K562 (cell line): ENCODE data around the gene MTO1. TPM values are rescaled to one million over a fixed set of nuclear protein-coding genes. Genes with fewer than 3 reads are reported as not detected.

Experiments
- ATAC-seq: fragments of 200-7000 bp; cut with Tn5 transposase; 3 replicates; pipeline ENCODE4 v1.9.1; 2020; ENCODE audit warnings: moderate library complexity
- BruUV-seq: library from RNA; stranded (reverse); fragments of 400-500 nt; replicated peaks from 2 replicates; lab custom pipeline; 2021; lab: Mats Ljungman, UMichigan
- CTCF ChIA-PET: fragments of 300-600 bp; formaldehyde crosslinking; extraction: SDS; loops from one replicate; lab custom pipeline; 2021; ENCODE audit warnings: low intra/inter-chr PET ratio; lab: Yijun Ruan, JAX
- POLR2A ChIA-PET: fragments of 300-600, 350-650 bp; sonication (Branson Sonifier 250); formaldehyde crosslinking; extraction: SDS; loops from one replicate; lab custom pipeline; 2021; ENCODE audit warnings: antibody characterized with exemption, inconsistent platforms; lab: Yijun Ruan, JAX
- DNase-seq, 4 experiments: peaks; one replicate each; pipeline versions ENCODE4 v3.0.0 to v3.0.0-alpha.2; 2011 to 2018; ENCODE audit warnings: low spot score in 3 of 4, mixed read lengths in 3 of 4; ENCODE audit errors: extremely low read depth in 1 of 4
- FAIRE-seq: peaks from 2 replicates; lab custom pipeline; 2011; peaks lifted over from hg19 to GRCh38; lab: Jason Lieb, UNC
- H2AFZ ChIP-seq: 2 replicates; pipeline ENCODE4 v1.6.0; 2011; ENCODE audit warnings: low read depth, low read length, control low read depth, inconsistent platforms
- H3K27ac ChIP-seq: fragments of 200-600 bp; 3 replicates; pipeline ENCODE4 v1.8.0; 2011; ENCODE audit warnings: low read depth, mild to moderate bottlenecking, control low read depth, inconsistent platforms, low read length, moderate library complexity, mixed read lengths; ENCODE audit errors: extremely low read depth
- H3K27me3 ChIP-seq, 2 experiments: fragments of 300-600 bp in 1 of 2; 2 replicates in 1 of 2; 3 replicates in 1 of 2; pipeline versions ENCODE4 v1.6.0 to v1.8.0; 2011; ENCODE audit warnings: inconsistent platforms in 2 of 2, low read length in 2 of 2, mild to moderate bottlenecking in 1 of 2, mixed read lengths in 1 of 2, moderate library complexity in 1 of 2; ENCODE audit not compliant: control insufficient read depth in 2 of 2, insufficient read depth in 2 of 2
- H3K36me3 ChIP-seq: fragments of 300-600 bp; 3 replicates; pipeline ENCODE4 v1.8.0; 2011; ENCODE audit warnings: mild to moderate bottlenecking, low read length, inconsistent platforms; ENCODE audit not compliant: control insufficient read depth, insufficient read depth
- H3K4me1 ChIP-seq, 2 experiments: fragments of 200-600 bp in 1 of 2; replicated peaks in 1 of 2; 2 replicates in 1 of 2; 3 replicates in 1 of 2; pipeline versions ENCODE4 v1.5.1 to v1.8.0; 2011; ENCODE audit warnings: inconsistent platforms in 2 of 2, low read length in 2 of 2, mild to moderate bottlenecking in 1 of 2, mixed read lengths in 1 of 2, moderate library complexity in 1 of 2; ENCODE audit not compliant: control insufficient read depth in 2 of 2, insufficient read depth in 2 of 2
- H3K4me2 ChIP-seq: 2 replicates; pipeline ENCODE4 v1.6.1; 2011; ENCODE audit warnings: low read length, control low read depth, inconsistent platforms, mixed read lengths; ENCODE audit not compliant: insufficient read depth
- H3K4me3 ChIP-seq: fragments of 200-600 bp; sonication (generic), shearing (Covaris generic); 2 replicates; pipeline ENCODE4 v1.5.1; 2016; ENCODE audit warnings: control low read depth, inconsistent platforms
- H3K79me2 ChIP-seq: fragments of 200-600 bp; 3 replicates; pipeline ENCODE4 v1.8.0; 2011; ENCODE audit warnings: low read length, inconsistent platforms; ENCODE audit not compliant: control insufficient read depth, insufficient read depth
- H3K9ac ChIP-seq, 2 experiments: 2 replicates each; pipeline versions ENCODE4 v1.6.0 to v1.6.1; 2011; ENCODE audit warnings: low read depth in 2 of 2, low read length in 2 of 2, control low read depth in 1 of 2, inconsistent platforms in 1 of 2, mild to moderate bottlenecking in 1 of 2, mixed read lengths in 1 of 2; ENCODE audit not compliant: insufficient read depth in 1 of 2
- H3K9me1 ChIP-seq: one replicate; pipeline ENCODE4 v1.6.0; 2011; ENCODE audit warnings: inconsistent platforms, mild to moderate bottlenecking, low read length, moderate library complexity; ENCODE audit not compliant: control insufficient read depth, insufficient read depth
- H3K9me3 ChIP-seq: replicated peaks from 2 replicates; pipeline ENCODE4 v1.5.1; 2011; ENCODE audit warnings: low read depth, low read length, inconsistent platforms; ENCODE audit not compliant: control insufficient read depth, insufficient read depth
- H4K20me1 ChIP-seq: replicated peaks from 2 replicates; pipeline ENCODE4 v1.6.1; 2011; ENCODE audit warnings: low read length, inconsistent platforms, mixed read lengths; ENCODE audit not compliant: control insufficient read depth, insufficient read depth
- CTCF ChIP-seq, 3 experiments: IDR thresholded peaks in 2 of 3; conservative IDR thresholded peaks in 1 of 3; 2 replicates each; pipeline ENCODE4 v1.5.1; 2011 to 2012; ENCODE audit warnings: low read length in 3 of 3, mild to moderate bottlenecking in 3 of 3, control low read depth in 2 of 3, improper control_type of control experiment in 1 of 3, inconsistent platforms in 1 of 3, low read depth in 1 of 3, mixed read lengths in 1 of 3, moderate library complexity in 1 of 3; ENCODE audit not compliant: insufficient read depth in 2 of 3
- HDAC1 ChIP-seq, 2 experiments: fragments of 450-650 bp; IDR thresholded peaks; 2 replicates each; pipeline ENCODE4 v1.6.1; 2016 to 2017; ENCODE audit warnings: inconsistent platforms in 1 of 2, mild to moderate bottlenecking in 1 of 2, moderate library complexity in 1 of 2
- RB1 ChIP-seq: fragments of 450-650 bp; IDR thresholded peaks from 2 replicates; pipeline ENCODE4 v1.6.1; 2017; ENCODE audit warnings: low read depth, mild to moderate bottlenecking
- ZBTB33 ChIP-seq: sonication (generic); formaldehyde crosslinking; IDR thresholded peaks from 2 replicates; pipeline ENCODE4 v1.8.1; 2023; ENCODE audit warnings: mild to moderate bottlenecking, missing genetic modification reagents
- ZNF280A ChIP-seq: fragments of 450-650 bp; IDR thresholded peaks from 2 replicates; pipeline ENCODE4 v1.6.1; 2018; ENCODE audit warnings: mild to moderate bottlenecking, low read depth; ENCODE audit not compliant: partially characterized antibody
- ZNF75A ChIP-seq: fragments of 450-650 bp; formaldehyde crosslinking; IDR thresholded peaks from 2 replicates; pipeline ENCODE4 v1.4.0; 2020; ENCODE audit warnings: mild to moderate bottlenecking
- ZSCAN32 ChIP-seq: fragments of 450-650 bp; formaldehyde crosslinking; IDR thresholded peaks from 2 replicates; pipeline ENCODE4 v1.4.0; 2020; ENCODE audit warnings: mild to moderate bottlenecking, moderate library complexity
- WGBS: fragments of 100-300 bp; shearing (Covaris generic); methylation state at CpG from one replicate; pipeline ENCODE4 v1.1.6; 2016; ENCODE audit warnings: low coverage, mixed read lengths; ENCODE audit not compliant: insufficient coverage; ENCODE audit errors: missing lambda C conversion rate; 5-methylcytosine and 5-hydroxymethylcytosine counted together
- in situ Hi-C: fragments of 300-500 bp; cut with MboI; formaldehyde crosslinking; loops from 4 replicates; pipeline ENCODE4 v1.15.0; 2018; ENCODE audit warnings: inconsistent platforms, mixed read lengths
- intact Hi-C: fragments of 100-400 bp; cut with micrococcal nuclease; formaldehyde crosslinking; loops from 2 replicates; pipeline ENCODE4 v1.14.2; 2022
- polyA plus RNA-seq, 8 experiments: library from polyadenylated mRNA; depleted of rRNA in 4 of 8; stranded (reverse) in 5 of 8; unstranded in 3 of 8; fragments of >200 nt; fragmentation: Nextera tagmentation in 2 of 8; fragmentation: Illumina TruSeq in 1 of 8; extraction: Ambion mirVana in 2 of 8; extraction: Trizol in 1 of 8; gene quantifications; 2 replicates each; pipeline versions ENCODE4 v1.2.1 to v1.2.3, GENCODE V29; 2011 to 2014; ENCODE audit warnings: inconsistent platforms in 1 of 8, missing spikeins in 1 of 8
- total RNA-seq, 7 experiments: library from RNA; depleted of rRNA in 6 of 7; stranded (reverse); fragments of >200 nt in 6 of 7; fragmentation: Illumina TruSeq in 2 of 7; extraction: Trizol in 2 of 7; gene quantifications; 2 replicates each; pipeline versions ENCODE4 v1.2.1 to v1.2.3, GENCODE V29; 2011 to 2021; ENCODE audit warnings: low replicate concordance in 1 of 7

The MTO1 gene
- total and polyA plus RNA-seq, 9 of the 15 experiments (the other 6 are each of a cell fraction or from before 2014, with no cell fraction given): 33.4 to 62.3 (median 50.6) TPM

GRCh38 chr6:73451223-73452106 is 10.1 kb upstream of the MTO1 start:
- no peaks in the 10 kb centered on the region for H3K36me3 ChIP-seq
- no TSS peak for BruUV-seq
- H4K20me1 ChIP-seq: no peaks in the 10 kb centered on the region
- H3K9me1 ChIP-seq: no peaks in the 10 kb centered on the region
- H3K9me3 ChIP-seq: no peaks in the 10 kb centered on the region; the same call in none of the 2 replicates
- CTCF ChIA-PET: no interaction called here
- no peak overlapping the region for H3K4me2 ChIP-seq
- POLR2A ChIA-PET: no interaction called here
- in situ Hi-C loops (no loop called here), intact Hi-C loops (no loop called here)
- no peak overlapping the region for H3K4me3 ChIP-seq
- WGBS: 92% methylated on average over 35 of the region's 79 CpGs
- no peak for TF ChIP-seq ZSCAN32 (CRISPR knock-in tag)
- no peak for TF ChIP-seq ZNF280A
- TF ChIP-seq CTCF (IDR thresholded peaks at IDR 0.05 in 2 of 3, conservative IDR thresholded peaks at IDR 0.05 in 1 of 3; ENCODE audit: insufficient read depth in 2 of 3, low read depth in 1 of 3, low read length in 3 of 3): no peak
- TF ChIP-seq ZNF75A: no peak
- TF ChIP-seq ZBTB33 (CRISPR knock-in tag): peak; percentile 90
- TF ChIP-seq RB1: no peak
- no peak for TF ChIP-seq HDAC1 (IDR thresholded peaks at IDR 0.05)
- H3K27ac ChIP-seq: no peak overlapping the region
- no peak for ATAC-seq
- no peaks in the 10 kb centered on the region for H3K79me2 ChIP-seq
- H3K4me1 ChIP-seq: peaks cover 3 to 6% of the 10 kb centered on the region in 2 experiments; a peak in 3 of 5 replicates
- FAIRE-seq: no peak
- H2AFZ ChIP-seq: no peak overlapping the region
- DNase-seq: no peak
- no peak overlapping the region for H3K9ac ChIP-seq
- H3K27me3 ChIP-seq: no peaks in the 10 kb centered on the region
